Loucy (cell line): ENCODE measurements around the gene TSPO.

Experiments
- H2AFZ ChIP-seq: fragments of 200-600 bp; sonication (generic); 2 replicates; pipeline ENCODE4 v1.6.0; 2016; ENCODE audit warnings: antibody characterized with exemption, mild to moderate bottlenecking, low read length, moderate library complexity
- H3F3A ChIP-seq: fragments of 200-600 bp; 2 replicates; pipeline ENCODE4 v1.6.0; 2016; ENCODE audit warnings: antibody characterized with exemption, low read depth, mild to moderate bottlenecking
- H3K27me3 ChIP-seq: fragments of 200-600 bp; sonication (generic); 2 replicates; pipeline ENCODE4 v1.6.1; 2014; ENCODE audit warnings: low read length, mild to moderate bottlenecking; ENCODE audit not compliant: insufficient read depth, poor library complexity, severe bottlenecking
- H3K36me3 ChIP-seq: fragments of 200-600 bp; sonication (generic); 2 replicates; pipeline ENCODE4 v1.6.1; 2016; ENCODE audit warnings: low read length; ENCODE audit not compliant: insufficient read depth
- H3K4me1 ChIP-seq: fragments of 200-600 bp; sonication (generic); 2 replicates; pipeline ENCODE4 v1.5.1; 2014; ENCODE audit warnings: low read length, mild to moderate bottlenecking; ENCODE audit not compliant: insufficient read depth, poor library complexity, severe bottlenecking
- H3K4me2 ChIP-seq: fragments of 200-600 bp; sonication (generic); 2 replicates; pipeline ENCODE4 v1.6.0; 2014; ENCODE audit warnings: antibody characterized with exemption, low read length, low read depth, mild to moderate bottlenecking; ENCODE audit not compliant: poor library complexity, severe bottlenecking
- H3K4me3 ChIP-seq: fragments of 200-600 bp; sonication (generic); 2 replicates; pipeline ENCODE4 v1.5.1; 2014; ENCODE audit warnings: low read length, mild to moderate bottlenecking, mixed read lengths; ENCODE audit not compliant: poor library complexity, severe bottlenecking
- H3K79me2 ChIP-seq: fragments of 200-600 bp; sonication (generic); 2 replicates; pipeline ENCODE4 v1.6.1; 2014; ENCODE audit warnings: low read length; ENCODE audit not compliant: insufficient read depth
- H3K9ac ChIP-seq: fragments of 200-600 bp; sonication (generic); 2 replicates; pipeline ENCODE4 v1.6.0; 2014; ENCODE audit warnings: mild to moderate bottlenecking, low read depth, low read length, moderate library complexity; ENCODE audit not compliant: poor library complexity, severe bottlenecking
- H3K9me2 ChIP-seq: fragments of 200-600 bp; sonication (generic); replicated peaks from 2 replicates; pipeline ENCODE4 v1.6.1; 2016; ENCODE audit warnings: low read depth, low read length, mixed read lengths
- H3K9me3 ChIP-seq: fragments of 200-600 bp; sonication (generic); 2 replicates; pipeline ENCODE4 v1.6.1; 2014; ENCODE audit warnings: mild to moderate bottlenecking, antibody characterized with exemption, low read length, low read depth; ENCODE audit not compliant: insufficient read depth
- H4K20me1 ChIP-seq: fragments of 200-600 bp; sonication (generic); 2 replicates; pipeline ENCODE4 v1.6.0; 2014; ENCODE audit warnings: antibody characterized with exemption, low read length, mild to moderate bottlenecking; ENCODE audit not compliant: insufficient read depth, poor library complexity, severe bottlenecking
- CTCF ChIP-seq: fragments of 200-600 bp; sonication (generic); conservative IDR thresholded peaks from 2 replicates; pipeline ENCODE4 v1.5.1; 2014; ENCODE audit warnings: mild to moderate bottlenecking, antibody characterized with exemption, low read length
- EZH2phosphoT487 ChIP-seq: fragments of 200-600 bp; IDR thresholded peaks from 2 replicates; pipeline ENCODE4 v1.6.1; 2018; ENCODE audit warnings: antibody characterized with exemption, mild to moderate bottlenecking, moderate library complexity, borderline replicate concordance

Gene TSPO

GRCh38 chr22:43180670-43181069 is 29.3 kb downstream of the TSPO start:
- no peak for TF ChIP-seq CTCF
- no peak for TF ChIP-seq EZH2phosphoT487
- Histone ChIP-seq H4K20me1 (peaks cover 3% of the 10 kb centered on the region), H3K4me1 (peaks cover 24% of the 10 kb centered on the region), H3F3A (no peaks in the 10 kb centered on the region), H3K4me3 (no peak overlapping the region), H3K27me3 (no peaks in the 10 kb centered on the region), H3K9ac (no peak overlapping the region), H3K4me2 (no peak overlapping the region), H2AFZ (no peak overlapping the region), H3K79me2 (peaks cover 20% of the 10 kb centered on the region), H3K36me3 (no peaks in the 10 kb centered on the region; the same call in 1 of the 2 replicates), H3K9me3 (no peaks in the 10 kb centered on the region), H3K9me2 (no peaks in the 10 kb centered on the region)

GRCh38 chr22:43181321-43182076 is 30.1 kb downstream of the TSPO start:
- Histone ChIP-seq H3K4me2 (no peak overlapping the region), H3K4me1 (peaks cover 28% of the 10 kb centered on the region), H3K79me2 (peaks cover 28% of the 10 kb centered on the region), H3K9ac (no peak overlapping the region), H2AFZ (no peak overlapping the region), H4K20me1 (peaks cover 9% of the 10 kb centered on the region), H3K9me2 (no peaks in the 10 kb centered on the region), H3K9me3 (no peaks in the 10 kb centered on the region), H3F3A (no peaks in the 10 kb centered on the region), H3K4me3 (no peak overlapping the region), H3K36me3 (no peaks in the 10 kb centered on the region; the same call in 1 of the 2 replicates), H3K27me3 (no peaks in the 10 kb centered on the region)
- TF ChIP-seq EZH2phosphoT487 = no peak
- no peak for TF ChIP-seq CTCF

- H3K36me3 ChIP-seq = no peaks in the 10 kb centered on the region; the same call in 1 of the 2 replicates
- peaks cover 28% of the 10 kb centered on the region for H3K4me1 ChIP-seq
- H3K9me2 ChIP-seq = no peaks in the 10 kb centered on the region
- no peak overlapping the region for H2AFZ ChIP-seq
- H3K4me3 ChIP-seq = no peak overlapping the region
- H3K27me3 ChIP-seq = no peaks in the 10 kb centered on the region
- TF ChIP-seq EZH2phosphoT487 = no peak
- TF ChIP-seq CTCF = no peak
- peaks cover 9% of the 10 kb centered on the region for H4K20me1 ChIP-seq
- peaks cover 32% of the 10 kb centered on the region for H3K79me2 ChIP-seq
- no peak overlapping the region for H3K9ac ChIP-seq
- H3K4me2 ChIP-seq = no peak overlapping the region
- no peaks in the 10 kb centered on the region for H3F3A ChIP-seq
- no peaks in the 10 kb centered on the region for H3K9me3 ChIP-seq
These were observed 30.8 kb downstream of the TSPO start for GRCh38 chr22:43182118-43182517.
